WI38 (cell line): Measurements from ENCODE around the gene ENTREP3.
"Not testable (repeated sequence)": the region's sequence is repeated elsewhere in the genome, so short reads cannot be mapped to it uniquely, and the experiment has no call there.

Experiments used
- H3K4me3 ChIP-seq: 2 replicates; pipeline ENCODE4 v1.5.1; 2011; ENCODE audit warnings: low read depth, mild to moderate bottlenecking, control low read depth, low read length
- CTCF ChIP-seq: IDR thresholded peaks from 2 replicates; pipeline ENCODE4 v1.5.1; 2012; ENCODE audit warnings: low read depth, mild to moderate bottlenecking, control low read depth, low read length

The ENTREP3 gene

GRCh38 chr1:155226910-155227260 is 28.4 kb downstream of the ENTREP3 start:
- H3K4me3 ChIP-seq: peak overlapping the region; percentile 68
- no peak for TF ChIP-seq CTCF

GRCh38 chr1:155226188-155226909 is 28.9 kb downstream of the ENTREP3 start:
- H3K4me3 ChIP-seq: peak overlapping the region; percentile 68
- TF ChIP-seq CTCF: peak; percentile 36

- not testable (repeated sequence) for H3K4me3 ChIP-seq
Observed at GRCh38 chr1:155225404-155225759, 29.9 kb downstream of the ENTREP3 start.

GRCh38 chr1:155223047-155223446 is 32.2 kb downstream of the ENTREP3 start:
- H3K4me3 ChIP-seq: no peak overlapping the region
- no peak for TF ChIP-seq CTCF

GRCh38 chr1:155220211-155220965 is 34.9 kb downstream of the ENTREP3 start:
- H3K4me3 ChIP-seq: not testable (repeated sequence)

GRCh38 chr1:155219592-155220031 is 35.7 kb downstream of the ENTREP3 start:
- TF ChIP-seq CTCF: no peak
- H3K4me3 ChIP-seq: no peak overlapping the region

- no peak for TF ChIP-seq CTCF
- no peak overlapping the region for H3K4me3 ChIP-seq
Observed at GRCh38 chr1:155218854-155219591, 36.3 kb downstream of the ENTREP3 start.

GRCh38 chr1:155214702-155215101 is 40.6 kb downstream of the ENTREP3 start:
- H3K4me3 ChIP-seq: not testable (repeated sequence)

- not testable (repeated sequence) for H3K4me3 ChIP-seq
Observed at GRCh38 chr1:155212051-155212440, 43.2 kb downstream of the ENTREP3 start.

GRCh38 chr1:155211381-155212050 is 43.8 kb downstream of the ENTREP3 start:
- H3K4me3 ChIP-seq: not testable (repeated sequence)
